ENCODE results near the gene ZG16B. TPM values are rescaled to one million over a fixed set of nuclear protein-coding genes. Genes with fewer than 3 reads are reported as not detected.

The ZG16B gene
- polyA plus RNA-seq, 1 experiment: 0.10 TPM

- TF ChIP-seq CTCF (IDR thresholded peaks at IDR 0.05; ENCODE audit: insufficient read depth, low read depth, low read length): no peak
- H3K36me3 ChIP-seq (ENCODE audit: control insufficient read depth, insufficient read depth, low read length): no peaks in the 10 kb centered on the region
- DNase-seq (ENCODE audit: low read depth): no peak
- ChIA-PET POLR2A (no interaction called here), CTCF (interaction anchor here (1.9 kb wide), 1 partner anchor 10 kb away, joined by 11 read pairs; no protein-coding TSS in a partner anchor)
- H3K4me3 ChIP-seq (ENCODE audit: low read depth, low read length): no peak overlapping the region
- peaks cover 33% of the 10 kb centered on the region for H3K27me3 ChIP-seq (ENCODE audit: control insufficient read depth, insufficient read depth, low read length)
These were observed 1.1 kb upstream of the ZG16B start for GRCh38 chr16:2828876-2829430.

- no peak for TF ChIP-seq CTCF (IDR thresholded peaks at IDR 0.05; ENCODE audit: insufficient read depth, low read depth, low read length)
- DNase-seq (ENCODE audit: low read depth): no peak
- H3K4me3 ChIP-seq (ENCODE audit: low read depth, low read length): no peak overlapping the region
- POLR2A ChIA-PET: no interaction called here
- no peaks in the 10 kb centered on the region for H3K36me3 ChIP-seq (ENCODE audit: control insufficient read depth, insufficient read depth, low read length)
- CTCF ChIA-PET: no interaction called here
- peaks cover 30% of the 10 kb centered on the region for H3K27me3 ChIP-seq (ENCODE audit: control insufficient read depth, insufficient read depth, low read length)
These were observed 222 bp downstream of the ZG16B start for GRCh38 chr16:2830355-2830695.

GRCh38 chr16:2831203-2831602 lies 1.1 kb downstream of the ZG16B start:
- Histone ChIP-seq H3K4me3 (ENCODE audit: low read depth, low read length) (no peak overlapping the region), H3K36me3 (ENCODE audit: control insufficient read depth, insufficient read depth, low read length) (no peaks in the 10 kb centered on the region), H3K27me3 (ENCODE audit: control insufficient read depth, insufficient read depth, low read length) (peaks cover 29% of the 10 kb centered on the region)
- ChIA-PET POLR2A (no interaction called here), CTCF (interaction anchor here (1.0 kb wide), 1 partner anchor 8 kb away, joined by 3 read pairs; no protein-coding TSS in a partner anchor)
- DNase-seq (ENCODE audit: low read depth): no peak
- TF ChIP-seq CTCF (IDR thresholded peaks at IDR 0.05; ENCODE audit: insufficient read depth, low read depth, low read length): no peak

- Histone ChIP-seq H3K4me3 (ENCODE audit: low read depth, low read length) (no peak overlapping the region), H3K36me3 (ENCODE audit: control insufficient read depth, insufficient read depth, low read length) (no peaks in the 10 kb centered on the region), H3K27me3 (ENCODE audit: control insufficient read depth, insufficient read depth, low read length) (peaks cover 23% of the 10 kb centered on the region)
- CTCF ChIA-PET: no interaction called here
- DNase-seq (ENCODE audit: low read depth): no peak
- TF ChIP-seq CTCF (IDR thresholded peaks at IDR 0.05; ENCODE audit: insufficient read depth, low read depth, low read length): no peak
- POLR2A ChIA-PET: no interaction called here
These were observed 3.7 kb downstream of the ZG16B start for GRCh38 chr16:2833776-2834175.

- Histone ChIP-seq H3K27me3 (ENCODE audit: control insufficient read depth, insufficient read depth, low read length) (peaks cover 20% of the 10 kb centered on the region), H3K36me3 (ENCODE audit: control insufficient read depth, insufficient read depth, low read length) (no peaks in the 10 kb centered on the region), H3K4me3 (ENCODE audit: low read depth, low read length) (no peak overlapping the region)
- ChIA-PET POLR2A (no interaction called here), CTCF (no interaction called here)
- no peak for TF ChIP-seq CTCF (IDR thresholded peaks at IDR 0.05; ENCODE audit: insufficient read depth, low read depth, low read length)
- no peak for DNase-seq (ENCODE audit: low read depth)
These were observed 4.9 kb downstream of the ZG16B start for GRCh38 chr16:2834968-2835367.
